Stimulated activated CD8-positive, alpha-beta memory T cell treated with anti-CD3 and anti-CD28 coated beads, Interleukin-4, amount 100 ng/mL, for 4 hours (primary cell): ENCODE measurements around the gene ZFP92.

Source experiments
- DNase-seq, 2 donors: peaks; one replicate each; pipeline ENCODE4 v3.0.0-alpha.2; 2020; ENCODE audit warnings: low read depth in 2 of 2, low spot score in 1 of 2

ZFP92 gene

GRCh38 chrX:153438532-153438931 lies 27.3 kb downstream of the ZFP92 start:
- no peak for DNase-seq

GRCh38 chrX:153439977-153440376 lies 28.7 kb downstream of the ZFP92 start:
- DNase-seq: no peak

GRCh38 chrX:153440556-153441135 lies 29.4 kb downstream of the ZFP92 start:
- DNase-seq: no peak

GRCh38 chrX:153441296-153441695 lies 30.0 kb downstream of the ZFP92 start:
- DNase-seq: no peak

- no peak for DNase-seq
Observed at GRCh38 chrX:153441981-153442380, 30.7 kb downstream of the ZFP92 start.

GRCh38 chrX:153442463-153442862 lies 31.2 kb downstream of the ZFP92 start:
- no peak for DNase-seq

GRCh38 chrX:153443476-153444332 lies 32.4 kb downstream of the ZFP92 start:
- DNase-seq: no peak

- DNase-seq: no peak
Observed at GRCh38 chrX:153444333-153445011, 33.2 kb downstream of the ZFP92 start.

GRCh38 chrX:153445106-153445855 lies 34.0 kb downstream of the ZFP92 start:
- DNase-seq: no peak

- no peak for DNase-seq
Observed at GRCh38 chrX:153445856-153446635, 34.8 kb downstream of the ZFP92 start, which contains the start of gene TREX2. TSS of gene TREX2 (minus strand) at chrX:153446056. CDS start at chrX:153445430, 626 bp downstream.

GRCh38 chrX:153446636-153446936 lies 35.3 kb downstream of the ZFP92 start:
- DNase-seq: no peak

GRCh38 chrX:153446950-153447580 lies 35.8 kb downstream of the ZFP92 start:
- no peak for DNase-seq

GRCh38 chrX:153447581-153447960 lies 36.3 kb downstream of the ZFP92 start:
- no peak for DNase-seq

GRCh38 chrX:153448556-153449367 lies 37.5 kb downstream of the ZFP92 start:
- DNase-seq: no peak

GRCh38 chrX:153449368-153450113 lies 38.3 kb downstream of the ZFP92 start:
- DNase-seq: no peak

- no peak for DNase-seq
Observed at GRCh38 chrX:153450114-153450948, 39.1 kb downstream of the ZFP92 start.

GRCh38 chrX:153450949-153451277 lies 39.6 kb downstream of the ZFP92 start:
- DNase-seq: no peak
